AG10803 (cell line): ENCODE results near the gene OLA1.

Experiments used
- DNase-seq: peaks from one replicate; pipeline ENCODE4 v3.0.0; 2010; ENCODE audit warnings: low read depth
- H3K4me3 ChIP-seq: 2 replicates; pipeline ENCODE4 v1.5.1; 2011; ENCODE audit warnings: mild to moderate bottlenecking, low read length, control low read depth
- CTCF ChIP-seq: conservative IDR thresholded peaks from 2 replicates; pipeline ENCODE4 v1.5.1; 2011; ENCODE audit warnings: mild to moderate bottlenecking, low read length, control low read depth, inconsistent platforms

The OLA1 gene

GRCh38 chr2:174153757-174154680 lies 94.3 kb downstream of the OLA1 start:
- TF ChIP-seq CTCF, result no peak
- H3K4me3 ChIP-seq, result no peak overlapping the region
- peak; percentile 69 for DNase-seq

GRCh38 chr2:174149530-174149929 lies 98.8 kb downstream of the OLA1 start:
- no peak overlapping the region for H3K4me3 ChIP-seq
- TF ChIP-seq CTCF, result no peak

GRCh38 chr2:174148833-174149232 lies 99.5 kb downstream of the OLA1 start:
- no peak overlapping the region for H3K4me3 ChIP-seq
- DNase-seq, result no peak
- no peak for TF ChIP-seq CTCF

More at GRCh38 chr2:174149530-174149929, 98.8 kb downstream of the OLA1 start:
- DNase-seq, result no peak

DNA sequence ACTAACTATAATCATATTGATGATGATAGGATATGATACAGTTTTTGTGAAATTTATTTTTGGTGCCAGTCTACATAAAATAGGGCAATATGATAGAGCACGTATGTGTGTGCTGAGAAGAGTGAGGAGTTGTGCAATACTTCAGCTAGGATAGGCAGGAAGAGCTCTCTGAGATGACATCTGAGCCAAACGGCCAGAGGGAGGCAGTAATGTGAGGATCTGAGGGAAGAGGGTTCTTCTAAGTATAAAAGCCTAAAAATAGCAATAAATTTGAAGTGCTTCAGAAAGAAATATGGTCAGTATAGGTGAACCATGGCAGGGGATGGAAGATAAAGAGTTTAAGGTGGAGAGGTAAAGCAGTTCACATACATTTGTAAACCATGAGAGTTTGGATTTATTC lies 102.5 kb downstream of the OLA1 start:
- H3K4me3 ChIP-seq, result no peak overlapping the region
- no peak for DNase-seq

DNA sequence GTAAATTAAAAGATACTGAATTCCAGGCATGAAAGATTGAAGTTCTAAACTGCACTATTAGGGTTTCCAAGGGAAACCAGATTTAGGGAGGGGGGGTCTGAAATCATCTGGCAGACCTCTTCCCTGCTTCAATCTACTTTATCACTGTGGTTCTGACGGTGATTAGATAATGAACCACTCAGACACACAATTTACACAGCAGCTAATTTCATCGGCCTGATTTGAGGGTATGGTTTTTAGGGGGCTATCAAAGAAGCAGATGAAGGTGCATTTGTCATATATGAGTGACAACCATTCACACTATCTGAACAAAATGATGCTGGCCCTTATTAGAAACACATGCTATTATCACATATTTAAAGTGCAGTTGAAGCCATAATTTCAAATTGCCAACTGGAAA lies 106.0 kb downstream of the OLA1 start:
- DNase-seq, result no peak
- no peak overlapping the region for H3K4me3 ChIP-seq
- no peak for TF ChIP-seq CTCF

More for the DNA sequence above, 102.5 kb downstream of the OLA1 start:
- TF ChIP-seq CTCF, result no peak

- no peak for DNase-seq
- no peak overlapping the region for H3K4me3 ChIP-seq
- TF ChIP-seq CTCF, result no peak
These were observed 110.2 kb downstream of the OLA1 start for GRCh38 chr2:174138161-174138560.

DNA sequence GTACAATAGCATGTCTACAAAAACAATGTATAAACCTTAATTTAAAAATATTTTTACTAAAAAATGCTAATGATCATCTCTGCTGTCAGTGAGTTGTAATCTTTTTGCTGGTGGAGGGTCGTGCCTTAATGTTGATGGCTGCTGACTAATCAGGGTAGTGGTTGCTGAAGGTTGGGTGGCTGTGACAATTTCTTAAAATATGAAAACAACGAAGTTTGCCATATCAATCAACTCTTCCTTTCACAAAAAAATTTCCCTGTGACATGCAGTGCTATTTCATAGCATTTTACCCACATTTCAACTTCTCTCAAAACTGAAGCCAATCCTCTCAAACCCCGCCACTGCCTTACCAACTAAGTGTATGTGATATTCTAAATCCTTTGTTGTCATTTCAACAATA lies 112.4 kb downstream of the OLA1 start:
- no peak for TF ChIP-seq CTCF
- H3K4me3 ChIP-seq, result no peak overlapping the region
- no peak for DNase-seq
